ENCODE results near the gene SHISA4. TPM values are rescaled to one million over a fixed set of nuclear protein-coding genes. Genes with fewer than 3 reads are reported as not detected.

The SHISA4 gene
- total and polyA plus RNA-seq, 2 donors from 2014 or later: 10.4 to 37.6 TPM

GRCh38 chr1:201884425-201884824 is 4.3 kb upstream of the SHISA4 start:
- Histone ChIP-seq H3K4me3 (ENCODE audit: low read length in 3 of 3) (no peak overlapping the region), H3K27me3 (ENCODE audit: control insufficient read depth, insufficient read depth, low read length) (no peaks in the 10 kb centered on the region), H3K27ac (ENCODE audit: low read depth in 2 of 2, low read length in 2 of 2) (no peak overlapping the region), H3K9ac (ENCODE audit: low read length in 3 of 3) (no peak overlapping the region), H3K4me1 (ENCODE audit: control insufficient read depth in 2 of 3, insufficient read depth in 2 of 3, low read depth in 1 of 3, low read length in 3 of 3) (peaks cover 0 to 12% (median 0%) of the 10 kb centered on the region in 3 donors), H3K36me3 (ENCODE audit: control insufficient read depth in 2 of 3, insufficient read depth in 3 of 3, low read length in 3 of 3) (no peaks in the 10 kb centered on the region), H3K9me3 (ENCODE audit: control insufficient read depth in 2 of 3, insufficient read depth in 1 of 3, low read length in 3 of 3) (no peaks in the 10 kb centered on the region)
- DNase-seq: no peak
- FAIRE-seq: no peak
- intact Hi-C loops (cut with DNase I): no loop called here
- TF ChIP-seq, protein P1, sequence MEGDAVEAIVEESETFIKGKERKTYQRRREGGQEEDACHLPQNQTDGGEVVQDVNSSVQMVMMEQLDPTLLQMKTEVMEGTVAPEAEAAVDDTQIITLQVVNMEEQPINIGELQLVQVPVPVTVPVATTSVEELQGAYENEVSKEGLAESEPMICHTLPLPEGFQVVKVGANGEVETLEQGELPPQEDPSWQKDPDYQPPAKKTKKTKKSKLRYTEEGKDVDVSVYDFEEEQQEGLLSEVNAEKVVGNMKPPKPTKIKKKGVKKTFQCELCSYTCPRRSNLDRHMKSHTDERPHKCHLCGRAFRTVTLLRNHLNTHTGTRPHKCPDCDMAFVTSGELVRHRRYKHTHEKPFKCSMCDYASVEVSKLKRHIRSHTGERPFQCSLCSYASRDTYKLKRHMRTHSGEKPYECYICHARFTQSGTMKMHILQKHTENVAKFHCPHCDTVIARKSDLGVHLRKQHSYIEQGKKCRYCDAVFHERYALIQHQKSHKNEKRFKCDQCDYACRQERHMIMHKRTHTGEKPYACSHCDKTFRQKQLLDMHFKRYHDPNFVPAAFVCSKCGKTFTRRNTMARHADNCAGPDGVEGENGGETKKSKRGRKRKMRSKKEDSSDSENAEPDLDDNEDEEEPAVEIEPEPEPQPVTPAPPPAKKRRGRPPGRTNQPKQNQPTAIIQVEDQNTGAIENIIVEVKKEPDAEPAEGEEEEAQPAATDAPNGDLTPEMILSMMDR (IDR thresholded peaks at IDR 0.05; ENCODE audit: borderline replicate concordance, extremely low read depth, insufficient read depth): no peak

GRCh38 chr1:201885531-201886075 is 3.1 kb upstream of the SHISA4 start:
- DNase-seq: no peak
- Histone ChIP-seq H3K9me3 (ENCODE audit: control insufficient read depth in 2 of 3, insufficient read depth in 1 of 3, low read length in 3 of 3) (no peaks in the 10 kb centered on the region), H3K4me3 (ENCODE audit: low read length in 3 of 3) (no peak overlapping the region), H3K27me3 (ENCODE audit: control insufficient read depth, insufficient read depth, low read length) (no peaks in the 10 kb centered on the region), H3K9ac (ENCODE audit: low read length in 3 of 3) (no peak overlapping the region), H3K4me1 (ENCODE audit: control insufficient read depth in 2 of 3, insufficient read depth in 2 of 3, low read depth in 1 of 3, low read length in 3 of 3) (peaks cover 0 to 13% (median 0%) of the 10 kb centered on the region in 3 donors), H3K36me3 (ENCODE audit: control insufficient read depth in 2 of 3, insufficient read depth in 3 of 3, low read length in 3 of 3) (no peaks in the 10 kb centered on the region), H3K27ac (ENCODE audit: low read depth in 2 of 2, low read length in 2 of 2) (no peak overlapping the region)
- intact Hi-C loops (cut with DNase I): no loop called here
- TF ChIP-seq, protein P1 (IDR thresholded peaks at IDR 0.05; ENCODE audit: borderline replicate concordance, extremely low read depth, insufficient read depth): no peak
- no peak for FAIRE-seq

GRCh38 chr1:201886103-201886885 is 2.4 kb upstream of the SHISA4 start:
- no peak for FAIRE-seq
- Histone ChIP-seq H3K4me3 (ENCODE audit: low read length in 3 of 3) (no peak overlapping the region), H3K9me3 (ENCODE audit: control insufficient read depth in 2 of 3, insufficient read depth in 1 of 3, low read length in 3 of 3) (no peaks in the 10 kb centered on the region), H3K9ac (ENCODE audit: low read length in 3 of 3) (no peak overlapping the region), H3K36me3 (ENCODE audit: control insufficient read depth in 2 of 3, insufficient read depth in 3 of 3, low read length in 3 of 3) (no peaks in the 10 kb centered on the region), H3K27ac (ENCODE audit: low read depth in 2 of 2, low read length in 2 of 2) (no peak overlapping the region), H3K4me1 (ENCODE audit: control insufficient read depth in 2 of 3, insufficient read depth in 2 of 3, low read depth in 1 of 3, low read length in 3 of 3) (peaks cover 0 to 13% (median 0%) of the 10 kb centered on the region in 3 donors), H3K27me3 (ENCODE audit: control insufficient read depth, insufficient read depth, low read length) (no peaks in the 10 kb centered on the region)
- TF ChIP-seq, protein P1 (IDR thresholded peaks at IDR 0.05; ENCODE audit: borderline replicate concordance, extremely low read depth, insufficient read depth): no peak
- peak in 1 of 5 donors; percentile 14 for DNase-seq
- intact Hi-C loops (cut with DNase I): no loop called here
